H9 (cell line): ENCODE data around the gene TEX2. TPM values are rescaled to one million over a fixed set of nuclear protein-coding genes. Genes with fewer than 3 reads are reported as not detected.

Source experiments
- DNase-seq: peaks from one replicate; pipeline ENCODE4 v3.0.0-alpha.2; 2017
- H2AFZ ChIP-seq: one replicate; pipeline ENCODE4 v1.6.1; 2013; ENCODE audit warnings: mild to moderate bottlenecking, low read length, control low read depth, moderate library complexity
- H2AK5ac ChIP-seq: 2 replicates; pipeline ENCODE4 v1.6.1; 2013; ENCODE audit warnings: low read length, control low read depth, mixed read lengths; ENCODE audit not compliant: insufficient read length
- H2BK120ac ChIP-seq: one replicate; pipeline ENCODE4 v1.6.1; 2013; ENCODE audit warnings: low read depth, mild to moderate bottlenecking, low read length, control low read depth, inconsistent platforms; ENCODE audit not compliant: poor library complexity, severe bottlenecking
- H2BK12ac ChIP-seq: 2 replicates; pipeline ENCODE4 v1.6.1; 2013; ENCODE audit warnings: low read length, control low read depth, mixed read lengths, low read depth; ENCODE audit not compliant: insufficient read length
- H2BK15ac ChIP-seq: 2 replicates; pipeline ENCODE4 v1.6.1; 2013; ENCODE audit warnings: low read depth, low read length, control low read depth
- H2BK20ac ChIP-seq: one replicate; pipeline ENCODE4 v1.6.1; 2013; ENCODE audit warnings: low read depth, mild to moderate bottlenecking, low read length, control low read depth, inconsistent platforms; ENCODE audit not compliant: poor library complexity, severe bottlenecking
- H2BK5ac ChIP-seq: 2 replicates; pipeline ENCODE4 v1.6.1; 2013; ENCODE audit warnings: low read length, control low read depth, mixed read lengths; ENCODE audit not compliant: insufficient read length
- H3K14ac ChIP-seq: 2 replicates; pipeline ENCODE4 v1.6.1; 2013; ENCODE audit warnings: low read length, control low read depth; ENCODE audit not compliant: insufficient read depth
- H3K18ac ChIP-seq: 2 replicates; pipeline ENCODE4 v1.6.1; 2013; ENCODE audit warnings: low read depth, mild to moderate bottlenecking, mixed read lengths, low read length, control low read depth; ENCODE audit not compliant: insufficient read length
- H3K23ac ChIP-seq: 2 replicates; pipeline ENCODE4 v1.6.1; 2013; ENCODE audit warnings: low read length, control low read depth, mixed read lengths, low read depth; ENCODE audit not compliant: insufficient read length
- H3K23me2 ChIP-seq: 2 replicates; pipeline ENCODE4 v1.6.1; 2013; ENCODE audit warnings: low read depth, mild to moderate bottlenecking, mixed read lengths, low read length, control low read depth; ENCODE audit not compliant: insufficient read length, poor library complexity, severe bottlenecking
- H3K27ac ChIP-seq: 2 replicates; pipeline ENCODE4 v1.5.1; 2013; ENCODE audit warnings: low read length, control low read depth, mixed read lengths, low read depth; ENCODE audit not compliant: insufficient read length
- H3K27me3 ChIP-seq: 2 replicates; pipeline ENCODE4 v1.6.1; 2013; ENCODE audit warnings: low read length, control low read depth, inconsistent platforms; ENCODE audit not compliant: insufficient read depth
- H3K4ac ChIP-seq: 2 replicates; pipeline ENCODE4 v1.6.1; 2013; ENCODE audit warnings: low read depth, mild to moderate bottlenecking, control low read depth, inconsistent platforms, low read length, moderate library complexity
- H3K4me1 ChIP-seq: 2 replicates; pipeline ENCODE4 v1.6.1; 2013; ENCODE audit warnings: low read length, control low read depth, inconsistent platforms; ENCODE audit not compliant: insufficient read depth
- H3K4me2 ChIP-seq: 2 replicates; pipeline ENCODE4 v1.6.1; 2013; ENCODE audit warnings: low read length, control low read depth, mixed read lengths; ENCODE audit not compliant: insufficient read length, insufficient read depth
- H3K56ac ChIP-seq: 2 replicates; pipeline ENCODE4 v1.6.1; 2013; ENCODE audit warnings: low read depth, mild to moderate bottlenecking, mixed read lengths, low read length, control low read depth; ENCODE audit not compliant: insufficient read length
- H3K79me1 ChIP-seq: 2 replicates; pipeline ENCODE4 v1.6.1; 2013; ENCODE audit warnings: low read depth, mild to moderate bottlenecking, moderate library complexity, low read length, control low read depth, inconsistent platforms; ENCODE audit not compliant: insufficient read depth, poor library complexity, severe bottlenecking
- H3K79me2 ChIP-seq: 2 replicates; pipeline ENCODE4 v1.6.1; 2013; ENCODE audit warnings: low read length, control low read depth, inconsistent platforms; ENCODE audit not compliant: insufficient read depth
- H3K9ac ChIP-seq: 2 replicates; pipeline ENCODE4 v1.6.1; 2013; ENCODE audit warnings: low read length, control low read depth, mixed read lengths; ENCODE audit not compliant: insufficient read length; ENCODE audit errors: extremely low read depth
- H3K9me3 ChIP-seq: one replicate; pipeline ENCODE4 v1.6.1; 2013; ENCODE audit warnings: low read depth, low read length, inconsistent platforms; ENCODE audit not compliant: control insufficient read depth
- H3T11ph ChIP-seq: one replicate; pipeline ENCODE4 v1.6.1; 2013; ENCODE audit warnings: mild to moderate bottlenecking, low read length, control low read depth, inconsistent platforms
- H4K20me1 ChIP-seq: one replicate; pipeline ENCODE4 v1.6.1; 2013; ENCODE audit not compliant: control insufficient read depth, insufficient read length, insufficient read depth
- H4K5ac ChIP-seq: 2 replicates; pipeline ENCODE4 v1.6.1; 2013; ENCODE audit warnings: low read depth, mild to moderate bottlenecking, mixed read lengths, low read length, control low read depth; ENCODE audit not compliant: insufficient read length
- H4K8ac ChIP-seq: replicated peaks from 2 replicates; pipeline ENCODE4 v1.6.1; 2013; ENCODE audit warnings: low read length, control low read depth, mixed read lengths, low read depth; ENCODE audit not compliant: insufficient read length
- H4K91ac ChIP-seq: 2 replicates; pipeline ENCODE4 v1.6.1; 2013; ENCODE audit warnings: low read depth, mild to moderate bottlenecking, moderate library complexity, mixed read lengths, low read length, control low read depth; ENCODE audit not compliant: insufficient read length
- H3K27ac Mint-ChIP-seq, 3 experiments: 2 replicates in 2 of 3; 3 replicates in 1 of 3; pipeline ENCODE4 v1.8.0; 2020 to 2021; ENCODE audit warnings: mixed read lengths in 3 of 3, mild to moderate bottlenecking in 1 of 3, moderate library complexity in 1 of 3
- H3K27me3 Mint-ChIP-seq: 2 replicates; pipeline ENCODE4 v1.8.0; 2021; ENCODE audit warnings: low read depth, mild to moderate bottlenecking, moderate library complexity, mixed read lengths
- H3K36me3 Mint-ChIP-seq, 3 experiments: 2 replicates in 2 of 3; 3 replicates in 1 of 3; pipeline ENCODE4 v1.8.0; 2020 to 2021; ENCODE audit warnings: low read depth in 3 of 3, mixed read lengths in 3 of 3; ENCODE audit not compliant: insufficient read depth in 1 of 3
- H3K4me1 Mint-ChIP-seq, 2 experiments: 2 replicates each; pipeline ENCODE4 v1.8.0; 2020; ENCODE audit warnings: mixed read lengths in 2 of 2
- H3K4me3 Mint-ChIP-seq, 2 experiments: 2 replicates in 1 of 2; 3 replicates in 1 of 2; pipeline ENCODE4 v1.8.0; 2020 to 2021; ENCODE audit warnings: mild to moderate bottlenecking in 2 of 2, mixed read lengths in 2 of 2, moderate library complexity in 1 of 2
- H3K9me3 Mint-ChIP-seq, 2 experiments: 2 replicates in 1 of 2; 3 replicates in 1 of 2; pipeline ENCODE4 v1.8.0; 2020; ENCODE audit warnings: mild to moderate bottlenecking in 2 of 2, mixed read lengths in 2 of 2, moderate library complexity in 1 of 2
- WGBS: extraction: QIAGEN DNeasy Blood & Tissue Kit; methylation state at CpG from one replicate; pipeline ENCODE4 v1.1.7; 2013; ENCODE audit warnings: missing lambda C conversion rate, low lambda C conversion rate, mixed read lengths; ENCODE audit not compliant: insufficient read length; ENCODE audit errors: extremely low coverage; 5-methylcytosine and 5-hydroxymethylcytosine counted together
- total RNA-seq: library from RNA; stranded (reverse); gene quantifications from 2 replicates; pipeline ENCODE4 v1.2.1, GENCODE V29; 2021
- TF ChIP-seq, protein P1 (sequence below): fragments of 200-600 bp; sonication (generic); conservative IDR thresholded peaks from 3 replicates; pipeline ENCODE4 v1.8.0; 2021; ENCODE audit warnings: antibody characterized with exemption, mild to moderate bottlenecking

TEX2 gene
- total RNA-seq, 1 experiment from 2014 or later = 12.2 TPM

DNA sequence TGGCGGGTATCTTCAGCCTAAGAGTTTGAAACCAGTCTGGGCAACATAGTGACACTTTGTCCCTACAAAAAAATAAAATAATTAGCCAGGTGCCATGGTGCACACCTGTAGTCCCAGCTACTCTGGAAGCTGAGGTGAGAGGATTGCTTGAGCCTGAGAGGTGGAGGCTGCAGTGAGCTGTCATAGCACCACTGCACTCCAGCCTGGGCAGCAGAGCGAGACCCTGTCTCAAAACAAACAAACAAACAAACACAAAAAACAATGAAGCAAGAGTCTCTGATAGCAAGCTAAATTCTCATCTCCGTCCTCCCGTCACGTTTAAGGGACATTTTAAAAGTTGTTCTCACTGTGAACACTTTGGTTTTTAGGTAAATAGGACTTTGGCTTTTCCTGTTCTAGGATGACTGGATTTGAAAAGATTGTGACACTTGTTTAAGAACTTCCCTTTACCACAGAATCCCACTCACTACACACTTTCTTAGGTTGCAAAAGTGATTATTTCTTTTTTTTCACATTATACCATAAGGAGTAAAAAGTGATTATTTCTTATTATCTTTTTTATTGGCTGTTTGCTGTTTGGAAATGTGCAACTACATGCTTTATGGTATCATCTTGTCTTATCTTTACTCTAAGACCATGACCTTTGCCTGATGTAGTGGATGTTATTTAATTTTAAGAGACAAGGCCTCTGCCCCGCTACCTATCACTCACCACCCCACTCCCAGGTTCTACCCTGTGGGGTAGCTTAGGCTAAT, 128.7 kb downstream of the TEX2 start:
- Histone ChIP-seq H4K20me1 (no peaks in the 10 kb centered on the region), H2AK5ac (no peak overlapping the region), H3K79me1 (no peaks in the 10 kb centered on the region), H3K4me1 (no peaks in the 10 kb centered on the region), H2BK120ac (no peak overlapping the region), H3K4me2 (no peak overlapping the region), H2BK20ac (no peak overlapping the region), H2BK15ac (no peak overlapping the region), H3K56ac (no peak overlapping the region), H2AFZ (no peak overlapping the region), H4K5ac (no peak overlapping the region), H3T11ph (no peak overlapping the region), H2BK5ac (no peak overlapping the region), H4K91ac (no peak overlapping the region), H2BK12ac (no peak overlapping the region), H3K27ac (no peak overlapping the region), H3K18ac (no peak overlapping the region), H3K23ac (no peak overlapping the region), H3K14ac (no peak overlapping the region), H4K8ac (no peak overlapping the region), H3K27me3 (no peaks in the 10 kb centered on the region; the same call in 1 of the 2 replicates), H3K9me3 (no peaks in the 10 kb centered on the region), H3K4ac (no peak overlapping the region), H3K79me2 (no peaks in the 10 kb centered on the region), H3K9ac (no peak overlapping the region), H3K23me2 (no peaks in the 10 kb centered on the region)
- TF ChIP-seq, protein P1, sequence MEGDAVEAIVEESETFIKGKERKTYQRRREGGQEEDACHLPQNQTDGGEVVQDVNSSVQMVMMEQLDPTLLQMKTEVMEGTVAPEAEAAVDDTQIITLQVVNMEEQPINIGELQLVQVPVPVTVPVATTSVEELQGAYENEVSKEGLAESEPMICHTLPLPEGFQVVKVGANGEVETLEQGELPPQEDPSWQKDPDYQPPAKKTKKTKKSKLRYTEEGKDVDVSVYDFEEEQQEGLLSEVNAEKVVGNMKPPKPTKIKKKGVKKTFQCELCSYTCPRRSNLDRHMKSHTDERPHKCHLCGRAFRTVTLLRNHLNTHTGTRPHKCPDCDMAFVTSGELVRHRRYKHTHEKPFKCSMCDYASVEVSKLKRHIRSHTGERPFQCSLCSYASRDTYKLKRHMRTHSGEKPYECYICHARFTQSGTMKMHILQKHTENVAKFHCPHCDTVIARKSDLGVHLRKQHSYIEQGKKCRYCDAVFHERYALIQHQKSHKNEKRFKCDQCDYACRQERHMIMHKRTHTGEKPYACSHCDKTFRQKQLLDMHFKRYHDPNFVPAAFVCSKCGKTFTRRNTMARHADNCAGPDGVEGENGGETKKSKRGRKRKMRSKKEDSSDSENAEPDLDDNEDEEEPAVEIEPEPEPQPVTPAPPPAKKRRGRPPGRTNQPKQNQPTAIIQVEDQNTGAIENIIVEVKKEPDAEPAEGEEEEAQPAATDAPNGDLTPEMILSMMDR = no peak
- no peaks in the 10 kb centered on the region for H3K36me3 Mint-ChIP-seq
- no peak overlapping the region for H3K27ac Mint-ChIP-seq
- no peak overlapping the region for H3K4me3 Mint-ChIP-seq
- no CpG with 5 or more reads among the region's 6 CpGs for WGBS
- no peaks in the 10 kb centered on the region for H3K9me3 Mint-ChIP-seq
- peaks cover 0 to 5% of the 10 kb centered on the region in 2 experiments for H3K4me1 Mint-ChIP-seq
- H3K27me3 Mint-ChIP-seq = peaks cover 24% of the 10 kb centered on the region
- DNase-seq = no peak
